ENCODE data around the gene ZNF112.

DNA sequence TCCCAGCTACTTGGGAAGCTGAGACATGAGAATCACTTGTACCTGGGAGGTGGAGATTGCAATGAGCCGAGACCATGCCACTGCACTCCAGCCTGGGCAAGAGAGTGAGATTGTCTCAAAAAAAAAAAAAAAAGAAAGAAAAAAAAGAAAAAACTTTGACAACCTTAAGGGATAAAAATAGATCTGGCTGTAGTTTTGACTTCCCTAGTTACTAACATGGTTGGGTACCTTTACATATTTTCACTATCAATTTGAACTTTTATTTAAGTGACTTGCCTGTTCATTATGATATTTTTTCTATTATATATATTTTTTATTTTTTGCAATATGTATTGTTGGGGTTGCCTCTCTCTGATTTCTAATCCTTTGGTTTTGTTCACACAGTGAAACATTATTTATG is 43.2 kb downstream of the ZNF112 start:
- TF ChIP-seq CTCF (IDR thresholded peaks at IDR 0.05) (no peak), POLR2A (IDR thresholded peaks at IDR 0.05) (no peak), POLR2AphosphoS5 (IDR thresholded peaks at IDR 0.05) (no peak), EP300 (IDR thresholded peaks at IDR 0.05) (no peak)

All from sigmoid colon (tissue), 4 donors.